GM18517 (cell line): ENCODE results near the gene FAAP20.

Source experiments
- ATAC-seq: cut with Tn5 transposase; IDR thresholded peaks from one replicate; pipeline ENCODE4 v1.9.1; 2021; ENCODE audit warnings: mild to moderate bottlenecking, moderate library complexity; ENCODE audit not compliant: unreplicated experiment

The FAAP20 gene

GRCh38 chr1:2194319-2194897 is at the start of gene FAAP20:
Gene FAAP20 (minus strand): TSS chr1:2194772. CDS start chr1:2194749, 23 bp downstream.
- peak; percentile 31 for ATAC-seq

- ATAC-seq: no peak
Measured at GRCh38 chr1:2242814-2243725, 48.5 kb upstream of the FAAP20 start.

GRCh38 chr1:2241820-2242219 is 47.2 kb upstream of the FAAP20 start:
- ATAC-seq: no peak

- ATAC-seq: no peak
Measured at GRCh38 chr1:2240270-2241156, 45.9 kb upstream of the FAAP20 start.

- ATAC-seq: no peak
Measured at GRCh38 chr1:2239384-2239985, 44.9 kb upstream of the FAAP20 start.

- ATAC-seq: no peak
Measured at GRCh38 chr1:2239013-2239370, 44.4 kb upstream of the FAAP20 start.

GRCh38 chr1:2238361-2239012 is 43.9 kb upstream of the FAAP20 start:
- ATAC-seq: no peak

- ATAC-seq: no peak
Measured at GRCh38 chr1:2237773-2238172, 43.2 kb upstream of the FAAP20 start.

GRCh38 chr1:2236695-2237677 is 42.4 kb upstream of the FAAP20 start:
- ATAC-seq: no peak

GRCh38 chr1:2235300-2235998 is 40.9 kb upstream of the FAAP20 start:
- no peak for ATAC-seq

- no peak for ATAC-seq
Measured at GRCh38 chr1:2234762-2235113, 40.2 kb upstream of the FAAP20 start.

GRCh38 chr1:2233997-2234761 is 39.6 kb upstream of the FAAP20 start:
- no peak for ATAC-seq

- ATAC-seq: no peak
Measured at GRCh38 chr1:2233468-2233867, 38.9 kb upstream of the FAAP20 start.

GRCh38 chr1:2232916-2233438 is 38.4 kb upstream of the FAAP20 start:
- ATAC-seq: no peak

GRCh38 chr1:2232255-2232915 is 37.8 kb upstream of the FAAP20 start:
- ATAC-seq: no peak

GRCh38 chr1:2231532-2232254 is 37.1 kb upstream of the FAAP20 start:
- no peak for ATAC-seq
